Fibroblast of the aortic adventitia (primary cell): ENCODE results near the gene PIGU. TPM values are rescaled to one million over a fixed set of nuclear protein-coding genes. Genes with fewer than 3 reads are reported as not detected.

Experiments used
- DNase-seq: peaks from one replicate; pipeline ENCODE4 v3.0.0-alpha.2; 2010; ENCODE audit warnings: low read depth
- H3K4me3 ChIP-seq: 2 replicates; pipeline ENCODE4 v1.5.1; 2011; ENCODE audit warnings: low read depth, mild to moderate bottlenecking, control low read depth, low read length, moderate library complexity
- total RNA-seq: library from RNA; depleted of rRNA; stranded (reverse); fragments of >200 nt; gene quantifications from 2 replicates; pipeline ENCODE4 v1.2.3, GENCODE V29; 2012; ENCODE audit warnings: low replicate concordance
- TF ChIP-seq, protein P1 (sequence below): IDR thresholded peaks from 2 replicates; pipeline ENCODE4 v1.5.1; 2011; ENCODE audit warnings: mild to moderate bottlenecking, low read length, control low read depth, inconsistent platforms; ENCODE audit not compliant: insufficient read depth

Gene PIGU
- total RNA-seq, 1 donor, result 21.1 TPM

DNA sequence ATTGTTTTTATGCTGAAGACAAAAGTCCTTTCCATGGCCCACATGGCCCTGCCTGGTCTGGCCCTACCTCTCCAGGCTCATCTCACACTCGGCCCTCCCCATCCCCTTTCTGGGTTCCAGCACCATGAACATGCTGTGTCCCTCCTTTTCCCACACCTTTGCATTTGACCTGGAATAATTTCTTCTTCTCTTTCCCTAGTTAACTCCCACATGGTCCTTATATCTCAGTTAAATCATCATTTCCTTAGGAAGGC, 38.9 kb downstream of the PIGU start:
- no peak overlapping the region for H3K4me3 ChIP-seq
- no peak for DNase-seq
- TF ChIP-seq, protein P1, sequence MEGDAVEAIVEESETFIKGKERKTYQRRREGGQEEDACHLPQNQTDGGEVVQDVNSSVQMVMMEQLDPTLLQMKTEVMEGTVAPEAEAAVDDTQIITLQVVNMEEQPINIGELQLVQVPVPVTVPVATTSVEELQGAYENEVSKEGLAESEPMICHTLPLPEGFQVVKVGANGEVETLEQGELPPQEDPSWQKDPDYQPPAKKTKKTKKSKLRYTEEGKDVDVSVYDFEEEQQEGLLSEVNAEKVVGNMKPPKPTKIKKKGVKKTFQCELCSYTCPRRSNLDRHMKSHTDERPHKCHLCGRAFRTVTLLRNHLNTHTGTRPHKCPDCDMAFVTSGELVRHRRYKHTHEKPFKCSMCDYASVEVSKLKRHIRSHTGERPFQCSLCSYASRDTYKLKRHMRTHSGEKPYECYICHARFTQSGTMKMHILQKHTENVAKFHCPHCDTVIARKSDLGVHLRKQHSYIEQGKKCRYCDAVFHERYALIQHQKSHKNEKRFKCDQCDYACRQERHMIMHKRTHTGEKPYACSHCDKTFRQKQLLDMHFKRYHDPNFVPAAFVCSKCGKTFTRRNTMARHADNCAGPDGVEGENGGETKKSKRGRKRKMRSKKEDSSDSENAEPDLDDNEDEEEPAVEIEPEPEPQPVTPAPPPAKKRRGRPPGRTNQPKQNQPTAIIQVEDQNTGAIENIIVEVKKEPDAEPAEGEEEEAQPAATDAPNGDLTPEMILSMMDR, result no peak

- peak; percentile 82 for DNase-seq
- no peak overlapping the region for H3K4me3 ChIP-seq
Measured at GRCh38 chr20:34637245-34638038, 39.5 kb downstream of the PIGU start.

GRCh38 chr20:34636648-34637047, 40.2 kb downstream of the PIGU start:
- TF ChIP-seq, protein P1, result no peak
- no peak overlapping the region for H3K4me3 ChIP-seq
- no peak for DNase-seq

More at GRCh38 chr20:34637245-34638038, 39.5 kb downstream of the PIGU start:
- TF ChIP-seq, protein P1, result no peak

GRCh38 chr20:34634392-34634791, 42.5 kb downstream of the PIGU start:
- TF ChIP-seq, protein P1, result no peak
- no peak for DNase-seq
- H3K4me3 ChIP-seq, result no peak overlapping the region

GRCh38 chr20:34632870-34633452, 43.9 kb downstream of the PIGU start:
- H3K4me3 ChIP-seq, result no peak overlapping the region
- TF ChIP-seq, protein P1, result no peak
- no peak for DNase-seq

DNA sequence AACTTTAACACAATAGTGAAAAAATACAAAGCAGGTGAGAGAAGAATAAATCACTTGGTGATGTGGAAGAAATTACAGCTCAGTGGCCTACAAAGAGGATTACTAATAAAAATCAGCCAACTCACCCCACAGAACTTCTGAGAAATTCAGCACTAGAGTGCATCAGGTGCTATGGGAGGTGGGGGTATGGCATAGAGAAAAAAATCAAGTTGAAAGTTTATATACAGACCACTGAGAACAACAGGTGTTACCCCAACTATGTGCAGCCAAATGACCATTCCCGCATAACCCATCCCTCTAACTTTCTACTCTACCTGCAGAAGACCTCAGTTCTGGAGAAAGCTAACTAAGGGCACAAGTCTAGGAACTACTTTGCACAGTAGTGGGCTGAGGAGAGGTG, 47.0 kb downstream of the PIGU start:
- DNase-seq, result no peak
- TF ChIP-seq, protein P1, result no peak

More for the DNA sequence above, 47.0 kb downstream of the PIGU start:
- no peak overlapping the region for H3K4me3 ChIP-seq
